HG03175 (cell line): Measurements from ENCODE around the gene E2F4.

Experiments used
- ATAC-seq: cut with Tn5 transposase; IDR thresholded peaks from one replicate; pipeline ENCODE4 v1.9.1; 2021; ENCODE audit warnings: mild to moderate bottlenecking, moderate library complexity; ENCODE audit not compliant: unreplicated experiment

E2F4 gene

GRCh38 chr16:67191995-67192681 lies at the start of gene E2F4:
Gene E2F4, plus strand, starts transcription at chr16:67192155. Its CDS starts 73 bp downstream, at chr16:67192228.
- peak; percentile 97 for ATAC-seq

- ATAC-seq = no peak
These were observed 49.6 kb upstream of the E2F4 start for GRCh38 chr16:67142342-67142741.

- ATAC-seq = no peak
These were observed 47.0 kb upstream of the E2F4 start for GRCh38 chr16:67144943-67145342.

GRCh38 chr16:67145746-67146145 lies 46.2 kb upstream of the E2F4 start:
- ATAC-seq = no peak

GRCh38 chr16:67146523-67147357 lies 45.2 kb upstream of the E2F4 start:
- ATAC-seq = no peak

- ATAC-seq = no peak
These were observed 44.4 kb upstream of the E2F4 start for GRCh38 chr16:67147437-67148140.

GRCh38 chr16:67148221-67148620 lies 43.7 kb upstream of the E2F4 start:
- no peak for ATAC-seq

GRCh38 chr16:67148656-67149275 lies 43.2 kb upstream of the E2F4 start:
- no peak for ATAC-seq

- ATAC-seq = no peak
These were observed 42.5 kb upstream of the E2F4 start for GRCh38 chr16:67149276-67150046.

- ATAC-seq = peak; percentile 49
These were observed 41.7 kb upstream of the E2F4 start for GRCh38 chr16:67150047-67150832.

GRCh38 chr16:67150833-67151396 lies 41.0 kb upstream of the E2F4 start, which contains the start of gene B3GNT9:
Gene B3GNT9, minus strand, starts transcription at chr16:67150998. Its CDS starts 513 bp downstream, at chr16:67150485.
- ATAC-seq = peak; percentile 39

GRCh38 chr16:67151431-67152097 lies 40.4 kb upstream of the E2F4 start:
- no peak for ATAC-seq

- no peak for ATAC-seq
These were observed 37.2 kb upstream of the E2F4 start for GRCh38 chr16:67154578-67155294.

- ATAC-seq = peak; percentile 21
These were observed 36.4 kb upstream of the E2F4 start for GRCh38 chr16:67155295-67156142.

- no peak for ATAC-seq
These were observed 35.7 kb upstream of the E2F4 start for GRCh38 chr16:67156143-67156844.

GRCh38 chr16:67157106-67157748 lies 34.7 kb upstream of the E2F4 start:
- ATAC-seq = no peak
